Right lobe of liver (tissue), 4 donors: ENCODE measurements around the gene LTC4S.
"Not testable (repeated sequence)": the region's sequence is repeated elsewhere in the genome, so short reads cannot be mapped to it uniquely, and the experiment has no call there.

Experiments used
- CTCF ChIP-seq, 4 donors: fragments of 200-600 bp in 3 of 4; fragments of 450-650 bp in 1 of 4; IDR thresholded peaks; one replicate each; pipeline versions ENCODE4 v1.5.1 to v1.8.0; 2016 to 2022; ENCODE audit warnings: antibody characterized with exemption in 4 of 4, mild to moderate bottlenecking in 2 of 4
- POLR2A ChIP-seq: fragments of 450-650 bp; IDR thresholded peaks from one replicate; pipeline ENCODE4 v1.6.1; 2017; ENCODE audit warnings: antibody characterized with exemption, mild to moderate bottlenecking
- donor health status: DM: no; HTN: no; CAD: no.
- donor health status: DM: no; HTN: no; CAD: no.
- donor health status: DM: no; HTN: yes; CAD: no.

GRCh38 chr5:179744106-179744505 lies 49.7 kb upstream of the LTC4S start:
- TF ChIP-seq CTCF (IDR thresholded peaks at IDR 0.05); POLR2A: not testable (repeated sequence)
